Measurements from ENCODE around the gene TRAPPC3.
A peak's percentile ranks its signal among the peaks of the same experiment; 100 is the strongest.

TRAPPC3 gene

DNA sequence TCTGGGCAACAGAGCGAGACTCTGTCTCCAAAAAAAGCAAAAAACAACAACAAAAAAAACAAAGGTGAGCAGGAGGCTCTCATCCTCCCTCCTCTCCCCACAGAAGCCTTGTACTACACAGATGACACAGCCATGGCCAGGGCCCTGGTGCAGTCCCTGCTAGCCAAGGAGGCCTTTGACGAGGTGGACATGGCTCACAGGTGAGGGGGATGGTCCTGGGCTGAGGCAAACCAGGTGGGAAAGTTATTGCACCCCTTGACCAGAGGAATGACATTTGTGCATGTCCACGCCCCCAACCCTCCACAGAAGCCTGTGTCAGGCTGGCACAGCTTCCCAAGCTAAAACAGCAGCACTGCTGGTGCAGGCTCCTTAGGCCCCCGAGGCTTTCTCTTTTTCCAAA is 58.1 kb downstream of the TRAPPC3 start:
- POLR2A ChIA-PET: no interaction called here
- no peak overlapping the region for H3K27ac ChIP-seq (ENCODE audit: extremely low read depth, low read depth, low read length)
- CTCF ChIA-PET: interaction anchor here (0.7 to 1.6 kb wide), 4 partner anchors 9 to 58 kb away, joined by 3 to 7 read pairs (median 4); partner anchors contain the start of gene TRAPPC3

DNA sequence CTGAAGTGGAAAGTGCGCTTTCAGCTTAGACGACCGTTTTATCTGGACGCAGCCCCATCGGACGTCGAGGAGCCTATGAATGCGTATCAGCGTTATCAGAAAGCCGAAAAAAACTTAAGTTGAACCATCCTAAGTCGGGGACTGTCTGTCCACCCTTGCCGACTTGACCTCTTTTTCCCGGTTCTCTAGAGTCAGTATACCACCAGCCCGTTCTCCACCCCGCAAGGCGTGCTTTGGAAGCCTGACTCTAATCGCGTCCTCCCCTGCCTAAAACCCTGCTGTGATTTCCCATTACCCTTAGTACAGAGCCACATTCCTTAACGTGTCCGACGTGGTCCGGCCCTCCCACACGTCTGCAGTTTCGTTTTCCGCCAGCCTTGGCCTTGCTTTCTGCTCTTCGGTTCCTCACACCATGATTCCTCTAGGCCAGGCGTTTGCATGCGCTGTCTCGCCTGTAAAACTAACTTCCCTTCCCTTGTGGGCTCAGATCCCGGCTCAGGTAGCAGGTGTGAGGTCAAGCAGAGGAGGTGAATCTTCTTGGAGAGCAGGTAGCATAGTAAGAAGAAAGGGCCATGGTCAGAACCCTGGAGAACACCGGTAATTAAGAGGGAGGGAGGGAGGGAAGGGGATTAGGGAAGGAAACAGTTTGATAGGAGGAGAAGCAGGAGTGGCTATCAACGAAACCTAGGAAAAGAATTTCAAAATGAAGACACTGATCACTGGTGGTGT is 59.7 kb downstream of the TRAPPC3 start:
- POLR2A ChIA-PET: no interaction called here
- H3K4me1 ChIP-seq (ENCODE audit: control insufficient read depth, insufficient read depth, low read length): no peaks in the 10 kb centered on the region
- H3K4me3 ChIP-seq (ENCODE audit: low read depth, low read length): peak overlapping the region; percentile 91
- CTCF ChIA-PET: interaction anchor here (1.0 to 1.1 kb wide), 3 partner anchors 8 to 206 kb away, joined by 3 to 4 read pairs (median 4); partner anchors contain the start of gene AGO1
- no peaks in the 10 kb centered on the region for H3K9me3 ChIP-seq (ENCODE audit: control insufficient read depth, insufficient read depth, low read depth, low read length)
- peak overlapping the region; percentile 65; the same call in 1 of the 2 replicates for H3K27ac ChIP-seq (ENCODE audit: extremely low read depth, low read depth, low read length)
- H3K36me3 ChIP-seq (ENCODE audit: control insufficient read depth in 2 of 2, insufficient read depth in 1 of 2, low read length in 2 of 2): peaks cover 4 to 47% of the 10 kb centered on the region in 2 experiments; a peak in 2 of 3 replicates
- TF ChIP-seq ZNF677 (tag by site-specific recombination; IDR thresholded peaks at IDR 0.05) (no peak), ZSCAN23 (tag by site-specific recombination; IDR thresholded peaks at IDR 0.05) (no peak), ZNF830 (tag by site-specific recombination; IDR thresholded peaks at IDR 0.05; ENCODE audit: low read depth) (no peak), ZBTB8A (tag by site-specific recombination; IDR thresholded peaks at IDR 0.05) (no peak), ZNF223 (tag by site-specific recombination; IDR thresholded peaks at IDR 0.05) (no peak), ZNF335 (tag by site-specific recombination; conservative IDR thresholded peaks at IDR 0.05) (peak; percentile 37), ZNF433 (tag by site-specific recombination; IDR thresholded peaks at IDR 0.05; ENCODE audit: low read depth) (no peak), ZNF626 (tag by site-specific recombination; IDR thresholded peaks at IDR 0.05) (no peak), IKZF3 (tag by site-specific recombination; IDR thresholded peaks at IDR 0.05) (no peak), SP7 (tag by site-specific recombination; IDR thresholded peaks at IDR 0.05) (peak; percentile 26; the same call in 1 of the 2 replicates), ZNF394 (tag by site-specific recombination; IDR thresholded peaks at IDR 0.05; ENCODE audit: borderline replicate concordance) (no peak), ZNF2 (tag by site-specific recombination; IDR thresholded peaks at IDR 0.05) (no peak), ZNF175 (tag by site-specific recombination; IDR thresholded peaks at IDR 0.05) (no peak)
- TF ChIP-seq, protein P1, sequence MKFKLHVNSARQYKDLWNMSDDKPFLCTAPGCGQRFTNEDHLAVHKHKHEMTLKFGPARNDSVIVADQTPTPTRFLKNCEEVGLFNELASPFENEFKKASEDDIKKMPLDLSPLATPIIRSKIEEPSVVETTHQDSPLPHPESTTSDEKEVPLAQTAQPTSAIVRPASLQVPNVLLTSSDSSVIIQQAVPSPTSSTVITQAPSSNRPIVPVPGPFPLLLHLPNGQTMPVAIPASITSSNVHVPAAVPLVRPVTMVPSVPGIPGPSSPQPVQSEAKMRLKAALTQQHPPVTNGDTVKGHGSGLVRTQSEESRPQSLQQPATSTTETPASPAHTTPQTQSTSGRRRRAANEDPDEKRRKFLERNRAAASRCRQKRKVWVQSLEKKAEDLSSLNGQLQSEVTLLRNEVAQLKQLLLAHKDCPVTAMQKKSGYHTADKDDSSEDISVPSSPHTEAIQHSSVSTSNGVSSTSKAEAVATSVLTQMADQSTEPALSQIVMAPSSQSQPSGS (tag by site-specific recombination; IDR thresholded peaks at IDR 0.05; ENCODE audit: low read depth): no peak
- TF ChIP-seq, protein P2, sequence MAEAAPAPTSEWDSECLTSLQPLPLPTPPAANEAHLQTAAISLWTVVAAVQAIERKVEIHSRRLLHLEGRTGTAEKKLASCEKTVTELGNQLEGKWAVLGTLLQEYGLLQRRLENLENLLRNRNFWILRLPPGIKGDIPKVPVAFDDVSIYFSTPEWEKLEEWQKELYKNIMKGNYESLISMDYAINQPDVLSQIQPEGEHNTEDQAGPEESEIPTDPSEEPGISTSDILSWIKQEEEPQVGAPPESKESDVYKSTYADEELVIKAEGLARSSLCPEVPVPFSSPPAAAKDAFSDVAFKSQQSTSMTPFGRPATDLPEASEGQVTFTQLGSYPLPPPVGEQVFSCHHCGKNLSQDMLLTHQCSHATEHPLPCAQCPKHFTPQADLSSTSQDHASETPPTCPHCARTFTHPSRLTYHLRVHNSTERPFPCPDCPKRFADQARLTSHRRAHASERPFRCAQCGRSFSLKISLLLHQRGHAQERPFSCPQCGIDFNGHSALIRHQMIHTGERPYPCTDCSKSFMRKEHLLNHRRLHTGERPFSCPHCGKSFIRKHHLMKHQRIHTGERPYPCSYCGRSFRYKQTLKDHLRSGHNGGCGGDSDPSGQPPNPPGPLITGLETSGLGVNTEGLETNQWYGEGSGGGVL (tag by site-specific recombination; IDR thresholded peaks at IDR 0.05): no peak
- TF ChIP-seq, protein P3, sequence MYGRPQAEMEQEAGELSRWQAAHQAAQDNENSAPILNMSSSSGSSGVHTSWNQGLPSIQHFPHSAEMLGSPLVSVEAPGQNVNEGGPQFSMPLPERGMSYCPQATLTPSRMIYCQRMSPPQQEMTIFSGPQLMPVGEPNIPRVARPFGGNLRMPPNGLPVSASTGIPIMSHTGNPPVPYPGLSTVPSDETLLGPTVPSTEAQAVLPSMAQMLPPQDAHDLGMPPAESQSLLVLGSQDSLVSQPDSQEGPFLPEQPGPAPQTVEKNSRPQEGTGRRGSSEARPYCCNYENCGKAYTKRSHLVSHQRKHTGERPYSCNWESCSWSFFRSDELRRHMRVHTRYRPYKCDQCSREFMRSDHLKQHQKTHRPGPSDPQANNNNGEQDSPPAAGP (tag by site-specific recombination; IDR thresholded peaks at IDR 0.05): no peak
- TF ChIP-seq, protein P4, sequence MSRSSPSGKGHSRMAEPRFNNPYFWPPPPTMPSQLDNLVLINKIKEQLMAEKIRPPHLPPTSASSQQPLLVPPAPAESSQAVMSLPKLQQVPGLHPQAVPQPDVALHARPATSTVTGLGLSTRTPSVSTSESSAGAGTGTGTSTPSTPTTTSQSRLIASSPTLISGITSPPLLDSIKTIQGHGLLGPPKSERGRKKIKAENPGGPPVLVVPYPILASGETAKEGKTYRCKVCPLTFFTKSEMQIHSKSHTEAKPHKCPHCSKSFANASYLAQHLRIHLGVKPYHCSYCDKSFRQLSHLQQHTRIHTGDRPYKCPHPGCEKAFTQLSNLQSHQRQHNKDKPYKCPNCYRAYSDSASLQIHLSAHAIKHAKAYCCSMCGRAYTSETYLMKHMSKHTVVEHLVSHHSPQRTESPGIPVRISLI (tag by site-specific recombination; IDR thresholded peaks at IDR 0.05): no peak
- TF ChIP-seq, protein P5, sequence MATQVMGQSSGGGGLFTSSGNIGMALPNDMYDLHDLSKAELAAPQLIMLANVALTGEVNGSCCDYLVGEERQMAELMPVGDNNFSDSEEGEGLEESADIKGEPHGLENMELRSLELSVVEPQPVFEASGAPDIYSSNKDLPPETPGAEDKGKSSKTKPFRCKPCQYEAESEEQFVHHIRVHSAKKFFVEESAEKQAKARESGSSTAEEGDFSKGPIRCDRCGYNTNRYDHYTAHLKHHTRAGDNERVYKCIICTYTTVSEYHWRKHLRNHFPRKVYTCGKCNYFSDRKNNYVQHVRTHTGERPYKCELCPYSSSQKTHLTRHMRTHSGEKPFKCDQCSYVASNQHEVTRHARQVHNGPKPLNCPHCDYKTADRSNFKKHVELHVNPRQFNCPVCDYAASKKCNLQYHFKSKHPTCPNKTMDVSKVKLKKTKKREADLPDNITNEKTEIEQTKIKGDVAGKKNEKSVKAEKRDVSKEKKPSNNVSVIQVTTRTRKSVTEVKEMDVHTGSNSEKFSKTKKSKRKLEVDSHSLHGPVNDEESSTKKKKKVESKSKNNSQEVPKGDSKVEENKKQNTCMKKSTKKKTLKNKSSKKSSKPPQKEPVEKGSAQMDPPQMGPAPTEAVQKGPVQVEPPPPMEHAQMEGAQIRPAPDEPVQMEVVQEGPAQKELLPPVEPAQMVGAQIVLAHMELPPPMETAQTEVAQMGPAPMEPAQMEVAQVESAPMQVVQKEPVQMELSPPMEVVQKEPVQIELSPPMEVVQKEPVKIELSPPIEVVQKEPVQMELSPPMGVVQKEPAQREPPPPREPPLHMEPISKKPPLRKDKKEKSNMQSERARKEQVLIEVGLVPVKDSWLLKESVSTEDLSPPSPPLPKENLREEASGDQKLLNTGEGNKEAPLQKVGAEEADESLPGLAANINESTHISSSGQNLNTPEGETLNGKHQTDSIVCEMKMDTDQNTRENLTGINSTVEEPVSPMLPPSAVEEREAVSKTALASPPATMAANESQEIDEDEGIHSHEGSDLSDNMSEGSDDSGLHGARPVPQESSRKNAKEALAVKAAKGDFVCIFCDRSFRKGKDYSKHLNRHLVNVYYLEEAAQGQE (tag by site-specific recombination; IDR thresholded peaks at IDR 0.05): peak; percentile 52
- TF ChIP-seq, protein P6, sequence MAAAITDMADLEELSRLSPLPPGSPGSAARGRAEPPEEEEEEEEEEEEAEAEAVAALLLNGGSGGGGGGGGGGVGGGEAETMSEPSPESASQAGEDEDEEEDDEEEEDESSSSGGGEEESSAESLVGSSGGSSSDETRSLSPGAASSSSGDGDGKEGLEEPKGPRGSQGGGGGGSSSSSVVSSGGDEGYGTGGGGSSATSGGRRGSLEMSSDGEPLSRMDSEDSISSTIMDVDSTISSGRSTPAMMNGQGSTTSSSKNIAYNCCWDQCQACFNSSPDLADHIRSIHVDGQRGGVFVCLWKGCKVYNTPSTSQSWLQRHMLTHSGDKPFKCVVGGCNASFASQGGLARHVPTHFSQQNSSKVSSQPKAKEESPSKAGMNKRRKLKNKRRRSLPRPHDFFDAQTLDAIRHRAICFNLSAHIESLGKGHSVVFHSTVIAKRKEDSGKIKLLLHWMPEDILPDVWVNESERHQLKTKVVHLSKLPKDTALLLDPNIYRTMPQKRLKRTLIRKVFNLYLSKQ (tag by site-specific recombination; IDR thresholded peaks at IDR 0.05; ENCODE audit: borderline replicate concordance): no peak

More for the DNA sequence above, 58.1 kb downstream of the TRAPPC3 start:
- TF ChIP-seq ZNF184 (tag by site-specific recombination; IDR thresholded peaks at IDR 0.05): no peak
- no peak for TF ChIP-seq ZNF843 (tag by site-specific recombination; IDR thresholded peaks at IDR 0.05)
- TF ChIP-seq, protein P7, sequence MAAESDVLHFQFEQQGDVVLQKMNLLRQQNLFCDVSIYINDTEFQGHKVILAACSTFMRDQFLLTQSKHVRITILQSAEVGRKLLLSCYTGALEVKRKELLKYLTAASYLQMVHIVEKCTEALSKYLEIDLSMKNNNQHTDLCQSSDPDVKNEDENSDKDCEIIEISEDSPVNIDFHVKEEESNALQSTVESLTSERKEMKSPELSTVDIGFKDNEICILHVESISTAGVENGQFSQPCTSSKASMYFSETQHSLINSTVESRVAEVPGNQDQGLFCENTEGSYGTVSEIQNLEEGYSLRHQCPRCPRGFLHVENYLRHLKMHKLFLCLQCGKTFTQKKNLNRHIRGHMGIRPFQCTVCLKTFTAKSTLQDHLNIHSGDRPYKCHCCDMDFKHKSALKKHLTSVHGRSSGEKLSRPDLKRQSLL (tag by site-specific recombination; IDR thresholded peaks at IDR 0.05): no peak
- TF ChIP-seq ZFP41 (tag by site-specific recombination; IDR thresholded peaks at IDR 0.05; ENCODE audit: borderline replicate concordance): no peak
- Histone ChIP-seq H3K9me3 (ENCODE audit: control insufficient read depth, insufficient read depth, low read depth, low read length) (no peaks in the 10 kb centered on the region), H3K36me3 (ENCODE audit: control insufficient read depth in 2 of 2, insufficient read depth in 1 of 2, low read length in 2 of 2) (peaks cover 4 to 63% of the 10 kb centered on the region in 2 experiments; a peak in 2 of 3 replicates), H3K4me1 (ENCODE audit: control insufficient read depth, insufficient read depth, low read length) (no peaks in the 10 kb centered on the region), H3K4me3 (ENCODE audit: low read depth, low read length) (no peak overlapping the region)
